ENCODE data around the gene SCAF8.

DNA sequence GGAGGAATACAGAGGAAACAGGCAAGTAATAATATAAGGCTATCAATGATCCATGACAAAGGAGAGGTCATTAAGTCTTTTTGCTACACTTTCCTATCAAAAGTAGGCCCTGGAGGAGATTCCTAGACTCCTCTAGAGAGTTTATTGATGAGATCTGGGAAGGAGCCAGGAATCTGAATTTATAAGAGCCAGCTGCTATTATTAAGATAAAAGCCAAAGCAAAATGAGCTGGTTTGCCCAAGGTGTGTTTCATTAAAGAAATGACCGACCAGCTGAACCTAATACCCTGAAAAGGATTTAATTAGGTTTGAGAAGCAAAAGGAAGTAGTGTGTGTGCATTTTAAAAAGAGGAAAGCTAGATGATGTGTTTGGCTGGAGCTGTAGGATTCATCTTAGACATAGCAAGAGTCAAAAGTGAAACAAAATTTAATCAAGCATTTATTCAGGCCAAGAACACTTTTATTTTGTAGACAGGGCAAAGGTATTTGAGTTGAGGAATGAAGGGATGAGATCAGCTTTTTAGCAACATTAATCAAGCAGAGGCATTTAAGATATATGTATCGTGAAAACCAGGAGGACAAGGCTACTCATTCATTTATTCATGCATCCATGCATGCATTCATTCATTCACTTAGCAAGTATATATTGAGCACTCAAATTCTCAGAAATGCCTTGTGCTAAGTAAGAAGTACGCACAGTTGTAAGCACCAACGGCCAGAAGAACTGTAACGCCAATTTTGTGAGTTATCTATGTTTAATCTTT lies 43.5 kb upstream of the SCAF8 start:
- TF ChIP-seq EZH2 (optimal IDR thresholded peaks at IDR 0.05; ENCODE audit: low read depth, low read length) (no peak), EZH2phosphoT487 (IDR thresholded peaks at IDR 0.05; ENCODE audit: low read length) (no peak)
- TF ChIP-seq, protein P1, sequence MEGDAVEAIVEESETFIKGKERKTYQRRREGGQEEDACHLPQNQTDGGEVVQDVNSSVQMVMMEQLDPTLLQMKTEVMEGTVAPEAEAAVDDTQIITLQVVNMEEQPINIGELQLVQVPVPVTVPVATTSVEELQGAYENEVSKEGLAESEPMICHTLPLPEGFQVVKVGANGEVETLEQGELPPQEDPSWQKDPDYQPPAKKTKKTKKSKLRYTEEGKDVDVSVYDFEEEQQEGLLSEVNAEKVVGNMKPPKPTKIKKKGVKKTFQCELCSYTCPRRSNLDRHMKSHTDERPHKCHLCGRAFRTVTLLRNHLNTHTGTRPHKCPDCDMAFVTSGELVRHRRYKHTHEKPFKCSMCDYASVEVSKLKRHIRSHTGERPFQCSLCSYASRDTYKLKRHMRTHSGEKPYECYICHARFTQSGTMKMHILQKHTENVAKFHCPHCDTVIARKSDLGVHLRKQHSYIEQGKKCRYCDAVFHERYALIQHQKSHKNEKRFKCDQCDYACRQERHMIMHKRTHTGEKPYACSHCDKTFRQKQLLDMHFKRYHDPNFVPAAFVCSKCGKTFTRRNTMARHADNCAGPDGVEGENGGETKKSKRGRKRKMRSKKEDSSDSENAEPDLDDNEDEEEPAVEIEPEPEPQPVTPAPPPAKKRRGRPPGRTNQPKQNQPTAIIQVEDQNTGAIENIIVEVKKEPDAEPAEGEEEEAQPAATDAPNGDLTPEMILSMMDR (IDR thresholded peaks at IDR 0.05; ENCODE audit: low read length), result no peak

Measured in MM.1S (cell line).